Activated CD4-positive, alpha-beta T cell treated with anti-CD3 and anti-CD28 coated beads, Interleukin-2, Interleukin-6, amounts not matched to agents 100 ng/mL and 50 ng/mL, durations not matched to agents 16 hours and 8 hours (primary cell): Measurements from ENCODE around the gene STX2.

Experiments
- DNase-seq: peaks from one replicate; pipeline ENCODE4 v3.0.0-alpha.2; 2020

Gene STX2

DNA sequence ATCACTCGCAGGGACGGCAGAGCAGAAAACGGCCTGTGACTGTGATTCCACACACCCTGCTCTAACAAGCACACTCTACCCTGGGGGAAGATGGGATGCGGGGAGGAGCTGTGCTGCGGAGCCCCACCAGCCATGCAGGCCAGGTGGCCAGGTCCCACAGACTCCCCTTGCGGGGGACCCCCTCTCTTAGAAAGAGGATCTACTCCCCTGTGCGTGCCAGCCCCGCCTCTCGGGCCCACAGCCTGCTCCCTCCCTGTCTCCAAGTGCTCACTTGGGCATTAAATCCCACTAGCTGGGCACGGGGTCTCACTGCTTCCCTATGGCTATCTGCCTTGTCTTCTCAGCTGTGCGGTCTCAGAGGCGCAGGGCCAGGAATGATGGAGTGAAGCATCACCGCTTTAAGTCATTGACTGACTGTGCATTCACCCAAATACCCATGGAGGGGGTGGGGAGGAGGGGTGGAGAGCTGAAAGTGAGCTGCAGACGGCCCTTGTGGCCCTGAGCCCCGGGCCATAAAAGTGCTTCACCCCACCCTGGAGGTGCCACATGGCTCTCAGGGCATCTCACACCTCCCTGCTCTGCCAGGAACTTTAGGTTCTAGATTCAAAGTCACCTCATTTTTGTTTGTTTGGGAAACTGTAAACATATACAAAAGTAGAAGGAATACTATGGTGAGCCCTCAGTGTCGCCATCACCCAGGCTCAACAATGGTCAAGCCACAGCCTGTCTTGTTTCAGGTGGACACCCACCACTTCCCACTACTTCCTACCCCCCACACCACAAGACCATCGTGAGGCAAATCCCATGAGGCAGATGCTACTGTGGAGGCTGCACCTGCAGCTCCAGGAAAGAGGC is 9.4 kb downstream of the STX2 start:
- DNase-seq = no peak

DNA sequence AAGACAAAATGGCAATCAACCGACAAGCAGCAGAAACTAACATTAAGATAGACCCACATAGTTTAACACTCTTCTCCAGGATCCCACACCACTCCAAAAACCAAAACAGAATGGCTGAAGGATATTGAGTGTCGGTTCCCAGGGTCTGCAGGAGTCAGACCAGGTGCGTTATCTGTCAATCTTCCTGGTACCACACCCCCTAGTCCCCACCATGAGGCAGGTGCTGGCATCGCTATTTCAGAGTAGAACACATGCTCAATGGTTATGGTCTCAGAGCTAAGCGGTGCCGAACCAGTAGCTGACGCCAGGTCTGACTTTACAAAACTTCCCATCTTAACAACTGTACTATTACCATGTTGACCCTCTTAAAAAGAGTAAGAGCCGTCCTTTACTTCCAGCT is 10.2 kb downstream of the STX2 start:
- no peak for DNase-seq

DNA sequence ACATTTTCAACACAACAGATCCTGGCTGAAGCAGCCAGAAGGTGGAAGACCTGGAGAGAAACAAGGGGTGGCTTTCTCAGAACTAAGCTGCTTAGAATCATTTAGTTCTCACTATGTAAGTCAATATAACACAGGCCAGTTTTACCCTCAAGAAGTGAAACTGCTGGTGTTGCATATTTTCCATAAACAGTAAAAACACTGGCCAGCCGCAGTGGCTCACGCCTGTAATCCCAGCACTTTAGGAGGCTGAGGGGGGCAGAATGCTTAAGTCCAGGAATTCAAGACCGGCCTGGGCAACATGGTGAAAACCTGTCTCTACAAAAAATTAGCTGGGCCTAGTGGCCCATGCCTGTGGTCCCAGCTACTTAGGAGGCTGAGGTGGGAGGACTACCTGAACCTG is 11.6 kb downstream of the STX2 start:
- no peak for DNase-seq

DNA sequence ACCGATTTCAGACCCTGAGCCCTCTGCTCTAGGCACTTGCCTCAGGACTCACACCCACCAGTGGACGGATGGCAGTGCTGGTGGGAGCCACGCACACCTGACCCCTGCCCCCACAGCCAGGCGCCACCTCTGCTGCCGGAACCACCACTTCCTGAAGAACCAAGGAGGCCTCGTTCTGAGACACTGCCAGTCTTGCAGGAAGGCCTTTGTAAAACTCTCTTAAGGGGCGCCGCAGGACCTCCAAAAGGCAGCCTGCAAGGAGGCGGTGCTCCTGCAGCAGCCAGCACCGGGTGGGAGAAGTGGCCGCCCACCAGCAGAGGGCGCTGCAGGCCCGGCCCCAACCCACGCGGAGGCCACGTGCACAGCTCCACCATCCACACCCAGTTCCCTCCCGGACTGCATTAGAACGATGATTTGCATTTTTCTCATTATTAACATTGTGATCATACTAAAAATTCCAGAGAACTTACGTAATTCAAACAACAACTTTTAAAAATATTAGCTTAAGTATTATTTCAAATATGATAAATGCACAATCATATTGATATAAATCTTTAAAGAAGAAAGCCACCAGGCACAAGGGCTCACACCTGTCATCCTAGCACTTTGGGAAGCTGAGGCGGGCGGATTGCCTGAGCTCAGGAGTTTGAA is 12.8 kb downstream of the STX2 start:
- peak; percentile 71 for DNase-seq

DNA sequence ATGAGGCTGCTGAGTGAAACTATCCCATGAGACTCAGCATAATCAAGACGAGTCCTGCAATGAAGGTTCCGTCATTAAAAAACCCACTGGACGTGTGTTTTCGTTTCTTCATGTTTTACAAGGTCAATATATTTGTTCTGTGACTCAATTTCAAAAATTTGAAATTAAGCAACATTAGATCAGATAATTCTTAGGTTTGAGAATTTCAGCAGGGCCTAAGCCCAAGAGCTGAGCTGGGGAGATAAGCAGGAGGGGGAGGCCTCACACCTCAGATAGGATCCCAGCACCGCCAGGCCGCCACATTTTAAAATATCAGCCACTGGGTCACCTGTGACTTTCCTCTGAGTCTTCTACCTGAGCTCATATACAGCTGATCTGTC is 13.3 kb downstream of the STX2 start:
- no peak for DNase-seq

DNA sequence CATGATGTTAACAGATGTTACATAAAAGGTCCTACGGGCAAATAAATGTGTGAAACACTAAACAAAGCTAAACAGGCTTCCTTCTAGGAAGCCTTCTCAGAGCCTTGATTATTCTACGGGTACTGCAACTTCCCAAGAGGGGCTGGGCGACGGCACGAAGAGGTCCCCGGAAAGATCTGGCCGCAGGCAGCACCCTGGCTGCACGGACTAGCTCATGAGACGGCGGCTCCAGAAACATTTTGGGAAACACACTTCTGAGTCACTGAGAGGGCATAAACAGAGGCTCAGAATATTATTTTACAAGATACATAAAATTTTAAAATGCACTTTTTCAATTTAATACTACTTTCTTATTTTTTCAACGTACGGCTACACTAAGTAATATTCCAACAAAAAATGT is 19.4 kb downstream of the STX2 start:
- no peak for DNase-seq

DNA sequence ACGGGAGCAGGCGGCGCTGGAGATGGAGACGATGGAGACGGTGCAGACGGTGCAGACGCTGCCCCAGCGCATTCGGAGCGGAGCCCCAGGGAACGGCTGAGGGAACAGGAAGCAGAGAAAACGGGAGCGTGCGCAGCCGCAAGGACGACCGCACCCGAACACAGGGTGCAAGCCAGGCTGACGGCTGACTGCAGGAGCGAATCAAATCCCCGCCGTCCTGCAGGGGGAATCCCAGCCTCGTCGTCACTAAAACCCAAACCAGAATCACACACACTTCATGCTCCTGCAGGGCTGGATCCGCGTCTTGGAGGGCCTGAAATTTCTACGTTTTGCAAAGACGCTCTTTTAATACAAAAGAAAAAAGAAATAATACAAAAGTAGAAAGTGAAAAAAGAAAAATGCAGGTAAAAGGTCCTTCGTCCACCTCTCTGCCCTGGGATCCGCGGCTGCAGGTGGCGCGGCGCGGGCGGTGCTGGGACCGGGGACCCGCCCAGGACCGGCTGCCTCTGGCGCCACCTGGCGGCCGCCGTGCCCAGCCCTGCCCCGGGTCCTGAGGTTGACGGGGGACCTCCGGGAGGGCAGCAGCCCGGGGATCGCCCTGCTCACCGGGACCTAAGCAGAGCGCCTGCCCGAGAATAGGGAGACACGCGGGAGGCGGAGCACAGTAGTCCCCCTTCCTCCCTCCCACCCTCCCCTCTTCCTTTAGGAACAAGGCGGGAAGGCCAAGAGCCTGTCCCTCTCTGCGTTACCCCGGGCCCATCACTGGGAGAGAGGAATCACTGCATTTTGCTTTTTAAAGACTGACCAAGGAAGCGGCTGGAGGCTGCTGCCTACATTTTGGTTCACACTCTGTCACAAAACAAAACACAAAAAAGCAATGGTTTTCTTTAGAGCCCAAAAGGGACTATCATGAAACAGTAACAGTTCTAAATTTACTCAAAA is 20.1 kb downstream of the STX2 start:
- DNase-seq = peak; percentile 85

DNA sequence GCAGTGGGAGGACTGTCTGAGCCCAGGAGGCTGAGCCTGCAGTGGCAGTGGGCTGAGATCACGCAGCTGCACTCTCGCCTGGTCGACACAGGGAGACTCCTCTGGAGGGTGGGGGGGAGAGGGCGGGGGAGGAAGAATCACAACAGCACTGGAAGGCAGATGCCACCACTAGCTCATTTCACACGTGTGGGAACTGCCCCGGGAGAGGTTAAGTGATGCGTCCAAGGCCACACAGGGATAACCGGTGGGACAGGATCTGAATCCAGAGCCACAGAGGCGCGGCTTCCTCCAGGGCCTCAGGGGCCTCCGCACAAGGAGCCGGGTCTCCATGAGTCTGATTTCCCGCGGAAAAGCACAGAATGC is 20.8 kb downstream of the STX2 start:
- no peak for DNase-seq

DNA sequence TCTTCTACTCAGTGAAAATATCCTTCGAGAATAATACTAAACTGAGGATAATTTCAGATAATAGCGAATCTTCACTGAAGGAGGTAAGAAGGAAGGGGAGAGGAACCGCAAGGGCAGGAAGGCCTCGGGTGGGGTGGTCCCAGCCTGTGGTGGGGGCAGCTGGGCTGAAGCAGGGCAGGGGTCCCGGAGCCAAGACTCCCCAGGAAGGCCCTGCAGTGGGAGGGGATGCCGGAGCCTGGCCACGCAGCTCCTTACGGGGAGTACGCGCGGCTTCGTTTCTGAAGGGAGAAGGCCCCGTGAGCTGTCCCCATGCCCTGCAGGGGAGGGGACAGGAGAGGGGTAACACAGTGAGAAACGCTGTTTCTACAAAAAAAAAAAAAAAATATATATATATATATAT is 21.2 kb downstream of the STX2 start:
- DNase-seq = no peak

DNA sequence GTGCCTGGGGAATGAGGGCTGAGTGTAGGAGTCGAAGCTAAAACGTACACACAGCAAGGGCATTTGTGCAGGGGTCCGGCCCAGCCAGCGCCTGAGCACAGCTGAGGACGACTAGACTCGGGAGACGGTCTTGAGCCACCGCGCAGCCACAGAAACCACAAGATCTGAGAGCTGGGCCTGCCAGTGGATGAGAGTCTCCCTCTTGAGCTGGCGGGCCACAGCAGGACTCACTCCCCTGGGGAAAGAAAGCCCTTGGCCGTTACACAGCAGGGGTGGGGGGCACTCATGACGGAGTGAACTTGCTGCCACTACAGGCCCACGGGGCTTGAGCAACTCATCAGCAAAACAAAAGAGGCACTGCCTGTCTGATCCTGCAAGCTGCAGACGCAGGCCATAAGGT is 23.0 kb downstream of the STX2 start:
- DNase-seq = no peak

DNA sequence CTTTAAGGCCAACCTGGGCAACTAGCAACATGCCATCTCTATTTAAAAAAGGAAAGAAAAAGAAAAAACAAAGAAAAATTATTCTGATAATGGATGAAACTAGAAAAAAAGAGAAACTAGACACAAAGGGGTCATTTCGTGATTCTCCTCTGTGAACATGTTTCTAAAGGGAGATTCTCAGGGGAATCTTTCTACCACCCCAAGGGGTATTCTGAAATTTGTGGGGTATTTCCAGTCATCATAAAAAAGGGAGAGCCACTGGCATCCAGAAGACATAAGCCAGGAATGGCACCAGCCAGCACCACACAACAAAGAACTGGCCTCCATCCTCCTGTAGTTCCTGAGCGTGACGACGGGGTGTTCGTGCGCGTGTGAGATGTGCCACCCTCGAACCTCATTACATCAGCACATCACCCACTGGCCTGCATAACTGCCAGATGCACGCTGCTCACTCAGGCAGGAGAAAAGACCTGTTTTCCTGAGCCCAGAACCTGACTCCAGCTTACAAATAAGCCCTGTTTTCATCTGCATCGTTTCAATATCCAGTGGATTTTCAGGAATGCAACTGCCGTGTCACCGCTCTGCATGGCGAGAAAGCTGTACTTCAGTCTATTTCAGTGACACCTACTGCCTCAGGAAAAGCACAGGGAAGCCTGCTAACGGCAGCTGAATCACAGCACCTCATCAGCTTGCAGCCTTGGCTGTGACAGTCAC is 23.9 kb downstream of the STX2 start:
- DNase-seq = no peak

DNA sequence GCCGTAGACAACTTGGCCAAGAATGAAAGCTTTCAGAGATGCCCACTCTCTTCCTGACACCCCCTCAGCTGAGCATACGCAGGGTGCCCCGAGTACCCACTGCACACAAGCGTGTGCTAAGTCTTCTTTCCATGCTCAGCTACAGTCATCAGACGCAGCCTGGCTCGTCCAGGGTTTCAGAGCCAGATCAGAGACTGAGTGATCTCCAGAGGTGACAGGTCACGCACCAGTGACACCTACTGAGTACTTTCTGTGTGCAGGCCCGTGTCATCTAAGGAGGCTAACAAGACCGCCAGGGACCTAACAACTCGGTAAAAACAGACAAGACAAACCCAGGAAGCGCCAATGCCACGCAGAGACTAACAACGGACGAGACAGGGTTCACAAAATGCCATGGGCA is 25.1 kb downstream of the STX2 start:
- no peak for DNase-seq

DNA sequence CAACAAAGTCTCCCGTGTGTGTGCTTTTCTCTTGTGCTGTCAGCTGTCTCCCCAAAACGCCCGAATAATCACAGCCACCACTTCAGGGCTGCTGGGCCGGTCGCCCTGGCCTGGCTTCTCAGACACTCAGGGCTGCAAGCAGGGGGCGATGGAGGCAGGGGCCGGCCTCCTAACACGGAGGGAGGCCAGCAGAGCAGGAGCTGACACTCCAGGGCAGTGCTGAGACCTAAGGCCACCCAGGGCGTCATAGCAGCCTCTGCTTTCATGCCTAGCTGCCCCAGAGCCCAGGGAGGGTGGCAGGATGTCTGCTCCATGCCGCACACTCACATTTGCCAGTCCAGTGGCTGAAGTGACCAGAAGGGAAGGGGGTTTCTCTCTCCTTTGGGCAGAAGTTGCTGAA is 25.6 kb downstream of the STX2 start:
- DNase-seq = no peak

DNA sequence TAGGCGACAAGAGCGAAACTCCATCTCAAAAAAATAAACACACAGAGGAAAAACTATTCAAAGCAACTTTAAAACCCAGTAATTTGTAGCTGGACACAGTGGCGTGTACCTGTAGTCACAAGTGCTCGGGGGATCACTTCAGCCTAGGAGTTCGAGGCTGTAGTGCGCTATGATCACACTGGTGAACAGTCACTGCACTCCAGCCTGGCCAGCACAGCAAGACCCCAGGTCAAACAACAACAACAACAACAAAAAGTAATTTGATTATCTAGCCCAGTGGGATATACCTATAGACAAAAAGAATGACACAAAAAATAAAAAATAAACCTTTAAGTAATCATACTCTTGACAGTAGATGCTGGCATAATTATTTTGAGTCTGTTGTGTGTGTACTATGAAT is 29.3 kb downstream of the STX2 start:
- no peak for DNase-seq

DNA sequence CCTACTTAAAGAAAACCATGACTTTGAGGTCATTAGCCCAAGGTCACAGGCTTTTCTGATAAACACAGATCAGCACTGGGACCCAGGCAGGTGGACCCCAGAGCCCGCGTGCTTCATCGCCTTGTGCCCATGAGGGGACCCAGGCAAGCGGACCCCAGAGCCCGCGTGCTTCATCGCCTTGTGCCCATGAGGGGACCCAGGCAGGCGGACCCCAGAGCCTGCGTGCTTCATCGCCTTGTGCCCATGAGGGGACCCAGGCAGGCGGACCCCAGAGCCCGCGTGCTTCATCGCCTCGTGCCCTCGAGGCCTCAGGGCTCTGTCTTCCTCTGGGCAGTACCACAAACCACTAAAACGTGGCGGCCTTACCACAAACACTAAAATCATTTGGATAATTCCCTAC is 31.7 kb downstream of the STX2 start:
- no peak for DNase-seq

DNA sequence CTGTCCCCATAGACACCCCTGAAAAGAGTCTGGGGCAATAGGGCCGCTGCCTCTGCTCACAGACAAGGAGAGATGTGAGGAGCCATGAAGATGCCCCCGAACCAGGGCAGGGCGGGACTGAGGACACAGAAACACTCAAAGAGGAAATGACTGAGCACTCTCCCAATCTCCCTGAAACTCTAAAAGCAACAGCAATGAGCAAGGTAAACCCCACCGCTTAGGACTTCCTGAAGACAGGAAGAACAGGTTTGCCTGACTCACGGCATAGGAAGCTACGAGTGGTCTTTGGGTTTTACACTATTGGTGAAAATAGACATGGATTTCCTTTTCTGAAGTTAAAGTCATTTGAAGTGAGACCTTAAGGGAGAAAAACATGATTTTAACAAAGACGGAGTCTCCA is 32.5 kb downstream of the STX2 start:
- DNase-seq = no peak

DNA sequence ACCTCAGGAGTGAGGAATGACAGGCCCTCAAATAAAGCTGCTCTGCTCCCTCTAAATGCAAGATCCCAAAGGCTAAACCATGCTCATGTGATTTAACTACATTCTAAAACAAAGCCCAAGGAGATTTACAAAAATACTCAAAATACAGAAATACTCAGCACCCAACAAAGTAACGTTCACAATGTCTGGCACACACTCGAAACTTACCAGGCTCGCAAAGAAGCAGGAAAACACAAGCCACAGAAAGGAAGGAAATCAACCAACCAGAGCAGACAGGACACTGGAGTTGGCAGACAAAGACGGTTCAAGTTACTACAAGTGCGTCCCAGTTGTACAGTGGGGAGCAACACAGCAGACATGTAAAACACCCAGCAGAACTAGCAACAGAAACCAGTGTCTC is 33.4 kb downstream of the STX2 start:
- DNase-seq = no peak

DNA sequence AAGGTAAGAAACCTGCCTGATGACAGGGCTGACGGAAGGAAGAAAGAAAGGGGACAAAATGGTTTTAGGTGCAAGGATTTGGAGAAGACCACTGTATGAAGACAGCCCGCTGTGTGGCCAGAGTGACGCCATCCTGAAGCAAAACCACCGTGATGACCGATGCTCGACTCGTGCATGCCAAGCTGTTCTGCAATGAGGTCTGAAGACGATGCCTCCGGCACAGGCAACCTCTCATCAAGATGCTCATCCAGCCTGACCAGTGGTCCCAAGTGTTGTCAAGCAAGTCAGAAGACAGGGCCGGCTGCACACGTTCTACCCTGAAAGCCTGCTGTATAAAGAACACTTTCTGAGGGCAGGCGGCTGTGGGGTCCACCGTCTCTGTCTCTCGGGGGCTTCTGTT is 34.8 kb downstream of the STX2 start:
- DNase-seq = no peak

DNA sequence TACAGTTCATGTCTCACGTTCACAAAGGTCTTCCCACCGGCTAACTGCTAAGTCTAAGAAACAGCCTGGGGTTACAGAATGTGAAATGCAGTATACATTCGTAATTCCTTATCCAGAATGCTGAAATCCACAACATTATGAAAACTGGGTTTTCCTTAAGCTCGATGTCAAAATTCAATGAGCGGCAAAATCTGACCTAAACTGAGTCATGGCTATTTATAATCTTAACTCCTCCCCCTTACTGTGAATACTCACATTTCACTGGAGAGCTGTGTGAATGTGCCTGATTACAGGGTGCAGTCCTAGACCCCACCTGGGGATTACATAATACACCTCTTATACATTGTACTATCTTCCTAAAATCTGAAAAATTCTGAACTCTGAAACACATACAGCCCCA is 35.3 kb downstream of the STX2 start:
- no peak for DNase-seq

DNA sequence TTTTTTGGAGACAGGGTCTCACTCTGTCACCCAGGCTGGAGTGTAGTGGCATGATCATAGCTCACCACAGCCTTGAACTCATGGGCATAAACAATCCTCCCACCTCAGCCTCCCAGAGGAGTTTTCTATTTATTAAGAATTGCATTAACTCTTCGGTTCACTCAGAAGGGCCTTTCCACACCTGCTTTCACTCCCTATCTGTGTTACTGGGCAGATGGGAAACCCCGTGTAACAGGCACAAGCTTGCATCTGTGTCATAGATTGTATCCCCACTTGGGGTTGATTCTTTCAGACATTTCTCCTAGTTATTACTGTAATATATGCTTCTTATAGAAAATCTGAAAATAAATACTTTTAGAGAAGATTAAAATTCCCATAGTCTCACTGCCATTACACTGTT is 38.7 kb downstream of the STX2 start:
- no peak for DNase-seq

DNA sequence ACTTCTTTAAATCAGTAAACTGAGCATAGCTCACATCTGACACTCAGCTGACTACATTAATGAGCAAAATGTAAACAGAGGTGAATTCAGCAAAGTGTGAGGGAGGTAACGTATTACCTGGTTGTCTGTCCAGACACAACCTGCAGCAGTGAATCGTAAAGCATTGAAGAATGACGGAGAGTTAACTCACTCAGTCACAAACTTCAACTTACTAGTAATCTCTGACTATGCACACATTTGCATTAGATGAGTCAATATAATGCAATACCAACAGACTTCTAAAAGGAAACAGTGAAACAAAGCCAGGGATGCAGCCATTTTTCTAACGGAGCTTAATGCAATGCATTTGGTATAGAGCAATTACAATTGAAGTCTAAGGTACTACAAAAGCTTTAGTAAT is 40.0 kb downstream of the STX2 start:
- no peak for DNase-seq

DNA sequence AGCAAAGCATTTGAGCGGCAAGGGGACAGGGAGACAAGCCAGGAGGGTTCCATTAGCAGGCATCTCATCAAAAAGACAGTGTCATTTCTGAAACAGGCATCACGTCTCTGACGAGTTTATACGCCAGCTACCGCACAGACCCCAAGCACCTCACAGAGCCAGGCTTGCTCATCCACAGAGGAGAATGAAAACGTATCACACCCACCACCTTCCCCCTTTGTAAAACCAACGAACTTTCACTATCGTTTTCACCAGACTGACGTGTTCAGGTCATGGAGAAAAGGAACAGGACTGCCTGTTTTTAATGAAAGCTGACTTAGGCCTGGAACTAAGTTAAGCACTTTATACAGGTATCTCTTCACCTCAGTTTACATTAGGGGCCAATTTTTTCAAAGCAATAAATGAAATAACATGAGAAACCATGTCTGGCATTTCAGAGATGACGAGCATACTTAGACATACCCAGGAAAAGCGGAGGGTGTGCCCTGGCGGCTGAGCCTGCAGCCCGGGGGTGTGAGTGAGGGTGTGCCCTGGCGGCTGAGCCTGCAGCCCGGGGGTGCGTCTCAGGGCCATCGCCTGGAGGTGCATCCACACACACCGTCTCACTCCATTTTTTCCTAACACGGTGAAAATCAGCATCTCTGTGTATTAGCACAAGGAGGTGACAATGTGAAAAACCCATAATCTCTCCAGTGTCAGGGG is 41.9 kb downstream of the STX2 start:
- peak; percentile 71 for DNase-seq
